ENCODE results near the gene CD2BP2. TPM values are rescaled to one million over a fixed set of nuclear protein-coding genes. Genes with fewer than 3 reads are reported as not detected.

CD2BP2 gene
- polyA plus RNA-seq, 1 of the 3 experiments (the other 2 are of a cell fraction) = 80.8 TPM

GRCh38 chr16:30366511-30366910 is 11.4 kb upstream of the CD2BP2 start (continued):
- TF ChIP-seq SMC3 (IDR thresholded peaks at IDR 0.05; ENCODE audit: low read depth, low read length) (no peak), FOXJ3 (CRISPR knock-in tag; IDR thresholded peaks at IDR 0.05) (no peak), NRF1 (IDR thresholded peaks at IDR 0.05; ENCODE audit: low read depth, low read length) (no peak), RAD21 (IDR thresholded peaks at IDR 0.05; ENCODE audit: low read length) (no peak), RXRA (IDR thresholded peaks at IDR 0.05; ENCODE audit: borderline replicate concordance, low read depth) (no peak), MXI1 (IDR thresholded peaks at IDR 0.05; ENCODE audit: low read depth, low read length) (no peak), FOXM1 (IDR thresholded peaks at IDR 0.05; ENCODE audit: low read depth) (no peak)
- TF ChIP-seq, protein P1, sequence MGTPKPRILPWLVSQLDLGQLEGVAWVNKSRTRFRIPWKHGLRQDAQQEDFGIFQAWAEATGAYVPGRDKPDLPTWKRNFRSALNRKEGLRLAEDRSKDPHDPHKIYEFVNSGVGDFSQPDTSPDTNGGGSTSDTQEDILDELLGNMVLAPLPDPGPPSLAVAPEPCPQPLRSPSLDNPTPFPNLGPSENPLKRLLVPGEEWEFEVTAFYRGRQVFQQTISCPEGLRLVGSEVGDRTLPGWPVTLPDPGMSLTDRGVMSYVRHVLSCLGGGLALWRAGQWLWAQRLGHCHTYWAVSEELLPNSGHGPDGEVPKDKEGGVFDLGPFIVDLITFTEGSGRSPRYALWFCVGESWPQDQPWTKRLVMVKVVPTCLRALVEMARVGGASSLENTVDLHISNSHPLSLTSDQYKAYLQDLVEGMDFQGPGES (IDR thresholded peaks at IDR 0.05; ENCODE audit: low read depth, low read length) = no peak

DNA sequence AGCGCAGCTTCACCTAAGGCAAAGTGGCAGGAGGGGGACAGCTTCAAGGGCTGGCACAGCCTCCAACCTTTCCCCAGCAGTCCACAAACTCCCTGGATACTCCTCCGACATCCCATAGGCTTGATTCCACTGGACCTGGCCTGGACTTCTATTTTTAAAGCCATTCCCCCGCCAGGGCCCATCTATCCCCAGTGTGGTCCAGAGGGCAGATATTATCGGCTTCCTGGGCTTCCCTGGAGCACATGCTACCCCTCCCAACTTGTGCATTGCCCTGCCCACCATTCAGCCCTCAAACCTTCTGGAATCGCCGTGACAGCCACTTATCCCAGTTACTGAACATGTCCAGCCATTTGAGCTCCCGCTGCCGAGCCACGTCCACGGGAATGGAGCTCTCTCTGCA is 10.1 kb upstream of the CD2BP2 start:
- H3K9me2 ChIP-seq = no peaks in the 10 kb centered on the region
- DNase-seq = no peak
- H2AFZ ChIP-seq (ENCODE audit: low read depth) = no peak overlapping the region
- no peak overlapping the region for H3K4me2 ChIP-seq
- peaks cover 56% of the 10 kb centered on the region for H4K20me1 ChIP-seq (ENCODE audit: insufficient read depth)
- POLR2A ChIA-PET = interaction anchor here (1.9 kb wide), 1 partner anchor 10 kb away, joined by 5 read pairs; the partner anchor contains the start of gene CD2BP2
- TF ChIP-seq, protein P2, sequence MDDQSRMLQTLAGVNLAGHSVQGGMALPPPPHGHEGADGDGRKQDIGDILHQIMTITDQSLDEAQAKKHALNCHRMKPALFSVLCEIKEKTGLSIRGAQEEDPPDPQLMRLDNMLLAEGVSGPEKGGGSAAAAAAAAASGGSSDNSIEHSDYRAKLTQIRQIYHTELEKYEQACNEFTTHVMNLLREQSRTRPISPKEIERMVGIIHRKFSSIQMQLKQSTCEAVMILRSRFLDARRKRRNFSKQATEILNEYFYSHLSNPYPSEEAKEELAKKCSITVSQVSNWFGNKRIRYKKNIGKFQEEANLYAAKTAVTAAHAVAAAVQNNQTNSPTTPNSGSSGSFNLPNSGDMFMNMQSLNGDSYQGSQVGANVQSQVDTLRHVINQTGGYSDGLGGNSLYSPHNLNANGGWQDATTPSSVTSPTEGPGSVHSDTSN (IDR thresholded peaks at IDR 0.05) = no peak
- TF ChIP-seq, protein P3, sequence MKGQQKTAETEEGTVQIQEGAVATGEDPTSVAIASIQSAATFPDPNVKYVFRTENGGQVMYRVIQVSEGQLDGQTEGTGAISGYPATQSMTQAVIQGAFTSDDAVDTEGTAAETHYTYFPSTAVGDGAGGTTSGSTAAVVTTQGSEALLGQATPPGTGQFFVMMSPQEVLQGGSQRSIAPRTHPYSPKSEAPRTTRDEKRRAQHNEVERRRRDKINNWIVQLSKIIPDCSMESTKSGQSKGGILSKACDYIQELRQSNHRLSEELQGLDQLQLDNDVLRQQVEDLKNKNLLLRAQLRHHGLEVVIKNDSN (IDR thresholded peaks at IDR 0.05; ENCODE audit: borderline replicate concordance, low read depth) = no peak
- TF ChIP-seq EP300 (IDR thresholded peaks at IDR 0.05; ENCODE audit: borderline replicate concordance in 1 of 2, low read depth in 1 of 2, low read length in 1 of 2) (no peak), POLR2AphosphoS5 (IDR thresholded peaks at IDR 0.05; ENCODE audit: low read depth, low read length) (no peak), FOXM1 (IDR thresholded peaks at IDR 0.05; ENCODE audit: low read depth) (no peak), JUND (IDR thresholded peaks at IDR 0.05) (no peak), SIN3A (IDR thresholded peaks at IDR 0.05; ENCODE audit: borderline replicate concordance, low read depth, low read length) (no peak)
- CTCF ChIA-PET = interaction anchor here (0.8 to 4.0 kb wide), 3 partner anchors 11 to 44 kb away, joined by 3 to 19 read pairs (median 7); partner anchors contain the start of gene CD2BP2
- H3K36me3 ChIP-seq (replicated peaks in 1 of 2; ENCODE audit: control insufficient read depth in 1 of 2, insufficient read depth in 2 of 2, low read length in 1 of 2) = peaks cover 13 to 25% of the 10 kb centered on the region in 2 experiments
- peaks cover 9% of the 10 kb centered on the region for H3F3A ChIP-seq (replicated peaks; ENCODE audit: insufficient read depth)
- H3K9me3 ChIP-seq = no peaks in the 10 kb centered on the region
- peaks cover 0 to 21% of the 10 kb centered on the region in 2 experiments; a peak in 2 of 4 replicates for H3K4me1 ChIP-seq (ENCODE audit: control insufficient read depth in 1 of 2, insufficient read depth in 2 of 2, low read depth in 1 of 2, low read length in 1 of 2)
- H3K79me2 ChIP-seq (ENCODE audit: insufficient read depth) = peaks cover 97% of the 10 kb centered on the region
- H3K27me3 ChIP-seq (ENCODE audit: insufficient read depth) = no peaks in the 10 kb centered on the region
- 94% methylated on average over 7 of the region's 10 CpGs for WGBS (ENCODE audit: low lambda C conversion rate)
- no peak overlapping the region for H3K4me3 ChIP-seq (ENCODE audit: low read depth in 2 of 2, low read length in 1 of 2)
- H3K9ac ChIP-seq = no peak overlapping the region
- no peak overlapping the region for H3K27ac ChIP-seq (ENCODE audit: low read depth in 2 of 2, low read length in 1 of 2)

All from SK-N-SH (cell line).